Activated CD4-positive, CD25-positive, alpha-beta regulatory T cell treated with anti-CD3 and anti-CD28 coated beads, Interleukin-2, amount 50 U/mL, for 16 hours (primary cell): Measurements from ENCODE around the gene SIGLEC10.
A peak's percentile ranks its signal among the peaks of the same experiment; 100 is the strongest.
"Not testable (repeated sequence)": the region's sequence is repeated elsewhere in the genome, so short reads cannot be mapped to it uniquely, and the experiment has no call there.

Source experiments
- DNase-seq: peaks from one replicate; pipeline ENCODE4 v3.0.0-alpha.2; 2020; ENCODE audit warnings: low read depth, low spot score

Gene SIGLEC10

GRCh38 chr19:51439021-51439465 lies 21.6 kb upstream of the SIGLEC10 start:
- DNase-seq: no peak

- DNase-seq: no peak
These were observed 17.0 kb upstream of the SIGLEC10 start for GRCh38 chr19:51434456-51434855.

GRCh38 chr19:51433043-51433442 lies 15.6 kb upstream of the SIGLEC10 start:
- no peak for DNase-seq

- DNase-seq: no peak
These were observed 13.7 kb upstream of the SIGLEC10 start for GRCh38 chr19:51431124-51431523.

GRCh38 chr19:51430221-51430620 lies 12.8 kb upstream of the SIGLEC10 start:
- DNase-seq: no peak

GRCh38 chr19:51427201-51427600 lies 9.8 kb upstream of the SIGLEC10 start:
- DNase-seq: no peak

- DNase-seq: peak; percentile 71
These were observed 4.6 kb upstream of the SIGLEC10 start for GRCh38 chr19:51422053-51422448.

GRCh38 chr19:51421229-51422052 lies 4.0 kb upstream of the SIGLEC10 start:
- no peak for DNase-seq

GRCh38 chr19:51420511-51420910 lies 3.1 kb upstream of the SIGLEC10 start:
- DNase-seq: not testable (repeated sequence)

GRCh38 chr19:51418707-51419106 lies 1.3 kb upstream of the SIGLEC10 start:
- no peak for DNase-seq

GRCh38 chr19:51417810-51418157 lies 342 bp upstream of the SIGLEC10 start:
- no peak for DNase-seq

GRCh38 chr19:51416422-51416821 lies 1.0 kb downstream of the SIGLEC10 start:
- DNase-seq: not testable (repeated sequence)

- DNase-seq: no peak
These were observed 2.3 kb downstream of the SIGLEC10 start for GRCh38 chr19:51415187-51415586.

- DNase-seq: no peak
These were observed 6.3 kb downstream of the SIGLEC10 start for GRCh38 chr19:51410950-51411748.

GRCh38 chr19:51407511-51408131 lies 9.8 kb downstream of the SIGLEC10 start:
- DNase-seq: no peak

- no peak for DNase-seq
These were observed 15.3 kb downstream of the SIGLEC10 start for GRCh38 chr19:51402117-51402516.

- DNase-seq: not testable (repeated sequence)
These were observed 17.5 kb downstream of the SIGLEC10 start for GRCh38 chr19:51399936-51400335.

GRCh38 chr19:51399231-51399630 lies 18.2 kb downstream of the SIGLEC10 start:
- DNase-seq: no peak

GRCh38 chr19:51398096-51398704 lies 19.2 kb downstream of the SIGLEC10 start:
- DNase-seq: no peak

GRCh38 chr19:51397453-51397852 lies 20.0 kb downstream of the SIGLEC10 start:
- not testable (repeated sequence) for DNase-seq

- no peak for DNase-seq
These were observed 21.3 kb downstream of the SIGLEC10 start for GRCh38 chr19:51396175-51396574.
